ENCODE measurements around the gene GOLGA6D.
"Not testable (repeated sequence)": the region's sequence is repeated elsewhere in the genome, so short reads cannot be mapped to it uniquely, and the experiment has no call there.

The GOLGA6D gene

GRCh38 chr15:75274509-75275107 lies 8.0 kb upstream of the GOLGA6D start:
- not testable (repeated sequence) for H3K18ac ChIP-seq (ENCODE audit: low read depth in 1 of 2, low read length in 2 of 2); H4K8ac ChIP-seq (ENCODE audit: low read length); H2BK15ac ChIP-seq (ENCODE audit: low read depth, poor library complexity, severe bottlenecking); H3K36me3 ChIP-seq (ENCODE audit: control insufficient read depth in 1 of 2, insufficient read depth in 2 of 2, low read depth in 1 of 2, low read length in 2 of 2); H2BK5ac ChIP-seq (ENCODE audit: low read depth, low read length, poor library complexity, severe bottlenecking); H3K4me2 ChIP-seq (ENCODE audit: low read length, poor library complexity, severe bottlenecking); H3K27me3 ChIP-seq (ENCODE audit: control insufficient read depth in 1 of 2, insufficient read depth in 1 of 2, low read length in 2 of 2); H3K23ac ChIP-seq (ENCODE audit: low read length in 2 of 2); H4K91ac ChIP-seq (ENCODE audit: low read length); H3K9ac ChIP-seq (ENCODE audit: low read length); H3K79me1 ChIP-seq (replicated peaks; ENCODE audit: low read length, poor library complexity, severe bottlenecking); H3K27ac ChIP-seq (ENCODE audit: low read length, poor library complexity, severe bottlenecking); H2BK120ac ChIP-seq (ENCODE audit: low read depth, low read length); H2AK5ac ChIP-seq (ENCODE audit: low read length, severe bottlenecking); H3K9me3 ChIP-seq (ENCODE audit: control insufficient read depth, low read length); H3K4me3 ChIP-seq (ENCODE audit: insufficient read depth in 1 of 2, low read depth in 1 of 2, low read length in 2 of 2); H2AFZ ChIP-seq (ENCODE audit: low read depth, low read length); H2BK12ac ChIP-seq (ENCODE audit: low read length in 2 of 2); H3K4me1 ChIP-seq (ENCODE audit: control insufficient read depth, insufficient read depth, low read depth, low read length); H3K4ac ChIP-seq (ENCODE audit: low read depth in 1 of 2, low read length in 2 of 2); H3K14ac ChIP-seq (ENCODE audit: low read length in 2 of 2)
- DNase-seq, result peak; percentile 44
- 51% methylated on average over 2 of the region's 5 CpGs for WGBS

GRCh38 chr15:75275617-75276016 lies 7.0 kb upstream of the GOLGA6D start:
- not testable (repeated sequence) for H3K4ac ChIP-seq (ENCODE audit: low read depth in 1 of 2, low read length in 2 of 2); H2BK12ac ChIP-seq (ENCODE audit: low read length in 2 of 2); H3K27ac ChIP-seq (ENCODE audit: low read length, poor library complexity, severe bottlenecking); H3K23ac ChIP-seq (ENCODE audit: low read length in 2 of 2); H2BK5ac ChIP-seq (ENCODE audit: low read depth, low read length, poor library complexity, severe bottlenecking); H3K36me3 ChIP-seq (ENCODE audit: control insufficient read depth in 1 of 2, insufficient read depth in 2 of 2, low read depth in 1 of 2, low read length in 2 of 2); H2BK15ac ChIP-seq (ENCODE audit: low read depth, poor library complexity, severe bottlenecking); H2BK120ac ChIP-seq (ENCODE audit: low read depth, low read length); H2AK5ac ChIP-seq (ENCODE audit: low read length, severe bottlenecking); H3K4me1 ChIP-seq (ENCODE audit: control insufficient read depth, insufficient read depth, low read depth, low read length); H4K8ac ChIP-seq (ENCODE audit: low read length); H4K91ac ChIP-seq (ENCODE audit: low read length); H3K9me3 ChIP-seq (ENCODE audit: control insufficient read depth, low read length); H3K4me2 ChIP-seq (ENCODE audit: low read length, poor library complexity, severe bottlenecking); H3K27me3 ChIP-seq (ENCODE audit: control insufficient read depth in 1 of 2, insufficient read depth in 1 of 2, low read length in 2 of 2); H3K79me1 ChIP-seq (replicated peaks; ENCODE audit: low read length, poor library complexity, severe bottlenecking); DNase-seq; H3K18ac ChIP-seq (ENCODE audit: low read depth in 1 of 2, low read length in 2 of 2); H2AFZ ChIP-seq (ENCODE audit: low read depth, low read length); H3K4me3 ChIP-seq (ENCODE audit: insufficient read depth in 1 of 2, low read depth in 1 of 2, low read length in 2 of 2); H3K9ac ChIP-seq (ENCODE audit: low read length)
- 68% methylated on average over 2 of the region's 3 CpGs for WGBS
- H3K14ac ChIP-seq (ENCODE audit: low read length in 2 of 2), result peak overlapping the region in 1 of 2 experiments; percentile 0

- not testable (repeated sequence) for H2AFZ ChIP-seq (ENCODE audit: low read depth, low read length); H3K4me1 ChIP-seq (ENCODE audit: control insufficient read depth, insufficient read depth, low read depth, low read length); H3K14ac ChIP-seq (ENCODE audit: low read length in 2 of 2); DNase-seq; H2BK5ac ChIP-seq (ENCODE audit: low read depth, low read length, poor library complexity, severe bottlenecking); H2BK12ac ChIP-seq (ENCODE audit: low read length in 2 of 2); H4K8ac ChIP-seq (ENCODE audit: low read length); H3K18ac ChIP-seq (ENCODE audit: low read depth in 1 of 2, low read length in 2 of 2); H2BK120ac ChIP-seq (ENCODE audit: low read depth, low read length); H3K4ac ChIP-seq (ENCODE audit: low read depth in 1 of 2, low read length in 2 of 2); H4K91ac ChIP-seq (ENCODE audit: low read length); H3K9ac ChIP-seq (ENCODE audit: low read length); H3K9me3 ChIP-seq (ENCODE audit: control insufficient read depth, low read length); H3K79me1 ChIP-seq (replicated peaks; ENCODE audit: low read length, poor library complexity, severe bottlenecking); H3K27me3 ChIP-seq (ENCODE audit: control insufficient read depth in 1 of 2, insufficient read depth in 1 of 2, low read length in 2 of 2); H3K23ac ChIP-seq (ENCODE audit: low read length in 2 of 2); H3K4me3 ChIP-seq (ENCODE audit: insufficient read depth in 1 of 2, low read depth in 1 of 2, low read length in 2 of 2); H3K4me2 ChIP-seq (ENCODE audit: low read length, poor library complexity, severe bottlenecking); H2AK5ac ChIP-seq (ENCODE audit: low read length, severe bottlenecking); H3K27ac ChIP-seq (ENCODE audit: low read length, poor library complexity, severe bottlenecking); H2BK15ac ChIP-seq (ENCODE audit: low read depth, poor library complexity, severe bottlenecking); H3K36me3 ChIP-seq (ENCODE audit: control insufficient read depth in 1 of 2, insufficient read depth in 2 of 2, low read depth in 1 of 2, low read length in 2 of 2)
- no CpG with 5 or more reads among the region's 1 CpG for WGBS
These were observed 4.1 kb upstream of the GOLGA6D start for GRCh38 chr15:75278497-75278896.

- H2AFZ ChIP-seq (ENCODE audit: low read depth, low read length); H3K36me3 ChIP-seq (ENCODE audit: control insufficient read depth in 1 of 2, insufficient read depth in 2 of 2, low read depth in 1 of 2, low read length in 2 of 2); H3K79me1 ChIP-seq (replicated peaks; ENCODE audit: low read length, poor library complexity, severe bottlenecking); H4K91ac ChIP-seq (ENCODE audit: low read length); DNase-seq; H2BK5ac ChIP-seq (ENCODE audit: low read depth, low read length, poor library complexity, severe bottlenecking); H3K4ac ChIP-seq (ENCODE audit: low read depth in 1 of 2, low read length in 2 of 2); H3K27me3 ChIP-seq (ENCODE audit: control insufficient read depth in 1 of 2, insufficient read depth in 1 of 2, low read length in 2 of 2); H3K18ac ChIP-seq (ENCODE audit: low read depth in 1 of 2, low read length in 2 of 2); H2BK15ac ChIP-seq (ENCODE audit: low read depth, poor library complexity, severe bottlenecking); H3K9me3 ChIP-seq (ENCODE audit: control insufficient read depth, low read length); H3K4me3 ChIP-seq (ENCODE audit: insufficient read depth in 1 of 2, low read depth in 1 of 2, low read length in 2 of 2); H2BK120ac ChIP-seq (ENCODE audit: low read depth, low read length); H3K14ac ChIP-seq (ENCODE audit: low read length in 2 of 2); H3K27ac ChIP-seq (ENCODE audit: low read length, poor library complexity, severe bottlenecking); H3K4me2 ChIP-seq (ENCODE audit: low read length, poor library complexity, severe bottlenecking); H4K8ac ChIP-seq (ENCODE audit: low read length); H3K9ac ChIP-seq (ENCODE audit: low read length); H3K23ac ChIP-seq (ENCODE audit: low read length in 2 of 2); H3K4me1 ChIP-seq (ENCODE audit: control insufficient read depth, insufficient read depth, low read depth, low read length); H2BK12ac ChIP-seq (ENCODE audit: low read length in 2 of 2); H2AK5ac ChIP-seq (ENCODE audit: low read length, severe bottlenecking): not testable (repeated sequence)
- WGBS, result no CpG with 5 or more reads among the region's 3 CpGs
These were observed 1.5 kb downstream of the GOLGA6D start for GRCh38 chr15:75284152-75284551.
